SK-N-MC (cell line): ENCODE results near the gene BTLA.

ENCODE experiments used
- EZH2 ChIP-seq: fragments of 200-600 bp; sonication (generic); IDR thresholded peaks from one replicate; pipeline ENCODE4 v1.6.1; 2017; ENCODE audit warnings: antibody characterized with exemption
- FOXP2 ChIP-seq: optimal IDR thresholded peaks from 2 replicates; pipeline ENCODE3; 2011; ENCODE audit warnings: mild to moderate bottlenecking, moderate library complexity; ENCODE audit not compliant: insufficient read depth; ENCODE audit errors: extremely low read length, control extremely low read depth
- POLR2AphosphoS5 ChIP-seq: IDR thresholded peaks from 2 replicates; pipeline ENCODE4 v1.6.1; 2012; ENCODE audit warnings: mild to moderate bottlenecking, low read depth, low read length, borderline replicate concordance

DNA sequence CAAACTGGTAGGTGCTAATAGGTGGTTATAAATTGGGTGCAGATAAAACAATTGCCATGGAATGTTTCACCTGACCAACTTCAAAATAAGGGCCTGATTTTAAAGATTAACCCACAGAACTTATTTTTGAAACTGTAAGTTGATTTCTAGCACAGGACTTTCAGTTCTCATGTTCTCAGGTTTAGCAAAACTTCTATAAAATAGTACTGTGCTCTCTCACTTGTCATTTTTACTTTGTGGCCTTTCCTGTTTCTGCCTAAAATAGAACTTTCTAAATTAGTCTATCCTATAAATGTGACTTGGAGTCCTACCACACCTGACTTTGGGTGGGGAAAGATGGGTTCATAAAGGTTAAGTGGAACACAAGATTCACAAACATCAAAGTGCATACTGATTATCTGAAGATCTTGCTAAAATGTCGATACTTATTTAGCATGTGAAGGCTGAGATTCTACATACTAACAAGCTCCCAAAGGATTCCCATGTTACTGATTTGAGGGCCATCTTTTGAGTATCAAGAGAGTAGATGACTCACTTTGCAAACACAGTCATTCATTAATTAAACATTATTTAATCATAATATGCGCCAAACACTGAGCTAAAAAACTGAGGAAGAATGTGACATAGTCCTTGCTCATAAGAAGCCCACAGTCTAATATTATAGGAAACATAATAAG is 38.6 kb downstream of the BTLA start:
- TF ChIP-seq EZH2 (no peak), POLR2AphosphoS5 (no peak), FOXP2 (no peak)
